Body of pancreas (tissue), 4 donors: ENCODE measurements around the gene RITA1.

Experiments used
- CTCF ChIP-seq, 7 experiments: fragments of 450-650 bp in 4 of 7; fragments of 200-600 bp in 3 of 7; sonication (generic) in 3 of 7; IDR thresholded peaks; one replicate each; pipeline ENCODE4 v1.5.1; 2016 to 2019; ENCODE audit warnings: antibody characterized with exemption in 7 of 7
- POLR2A ChIP-seq, 3 donors: fragments of 450-650 bp; IDR thresholded peaks; one replicate each; pipeline ENCODE4 v1.6.1; 2016; ENCODE audit warnings: antibody characterized with exemption in 3 of 3, mild to moderate bottlenecking in 2 of 3

DNA sequence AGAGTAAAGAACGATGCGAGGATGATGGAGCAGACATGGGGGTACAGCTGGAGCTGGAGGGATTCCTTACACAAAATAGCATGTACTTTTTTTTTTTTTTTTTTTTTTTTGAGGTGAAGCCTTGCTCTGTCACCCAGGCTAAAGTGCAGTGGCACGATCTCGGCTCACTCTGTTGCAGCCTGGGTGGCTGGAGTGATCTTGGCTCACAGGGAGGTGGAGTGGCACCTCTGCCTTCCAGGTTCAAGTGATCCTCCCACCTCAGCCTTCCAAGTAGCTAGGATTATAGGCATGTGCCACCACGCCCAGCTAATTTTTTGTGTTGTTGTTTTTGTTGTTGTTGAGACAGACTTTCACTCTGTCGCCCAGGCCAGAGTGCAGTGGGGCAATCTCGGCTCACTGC is 44.8 kb upstream of the RITA1 start:
- TF ChIP-seq CTCF (IDR thresholded peaks at IDR 0.05): no peak
- TF ChIP-seq POLR2A (IDR thresholded peaks at IDR 0.05): no peak
